Stimulated activated CD4-positive, alpha-beta T cell treated with anti-CD3 and anti-CD28 coated beads, Interleukin-15, amount 100 ng/mL, for 24 hours (primary cell): Measurements from ENCODE around the gene KDM5C.

Source experiments
- DNase-seq: peaks from one replicate; pipeline ENCODE4 v3.0.0-alpha.2; 2020

The KDM5C gene

DNA sequence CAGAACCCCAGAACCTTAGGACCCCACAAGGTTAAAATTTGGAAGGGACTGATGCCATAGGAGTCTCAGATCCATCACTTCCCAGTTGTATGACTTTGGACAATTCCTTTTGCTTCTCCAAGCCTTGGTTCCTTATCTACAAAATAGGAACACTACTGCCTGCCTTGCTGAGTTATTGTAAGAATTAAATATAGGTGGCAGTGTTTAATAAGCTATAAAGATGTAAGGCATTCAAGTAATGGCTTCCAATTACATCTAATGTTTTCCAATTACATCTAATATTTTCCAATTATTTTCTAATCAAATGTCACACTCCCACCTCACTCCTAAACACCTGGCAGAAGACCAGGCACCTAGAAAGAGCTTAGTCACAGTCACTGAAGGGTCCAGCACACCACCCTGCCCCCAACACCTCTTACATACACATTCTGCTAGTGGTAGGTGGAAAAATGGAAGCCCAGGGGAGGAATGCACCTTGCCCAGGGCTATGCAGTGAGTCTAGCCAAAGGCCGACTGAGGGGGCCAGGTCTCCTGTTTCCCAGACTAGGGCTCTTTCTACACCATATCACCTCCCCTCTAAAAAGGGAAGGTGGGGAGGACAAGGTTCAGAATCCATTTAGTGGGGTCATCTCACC is 24.5 kb upstream of the KDM5C start:
- DNase-seq, result no peak

DNA sequence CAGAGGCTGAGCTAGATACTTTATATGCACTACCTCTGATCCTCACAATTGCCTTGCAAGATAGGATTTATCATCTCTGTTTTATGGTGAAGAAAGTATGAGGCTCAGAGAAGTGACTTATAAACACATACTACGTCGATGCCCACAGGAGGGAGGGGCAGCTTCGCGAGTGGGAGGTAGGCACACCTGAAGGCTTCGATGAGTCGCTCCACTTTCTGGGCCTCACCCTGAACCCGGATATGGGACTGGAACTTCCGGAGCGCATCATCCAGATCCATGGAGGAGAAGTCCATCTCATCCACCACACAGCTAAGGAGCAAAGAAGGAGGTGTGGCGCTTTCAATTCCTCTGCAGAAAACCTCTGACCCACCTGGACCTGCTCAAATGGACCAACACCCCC is 22.9 kb upstream of the KDM5C start:
- DNase-seq, result no peak

DNA sequence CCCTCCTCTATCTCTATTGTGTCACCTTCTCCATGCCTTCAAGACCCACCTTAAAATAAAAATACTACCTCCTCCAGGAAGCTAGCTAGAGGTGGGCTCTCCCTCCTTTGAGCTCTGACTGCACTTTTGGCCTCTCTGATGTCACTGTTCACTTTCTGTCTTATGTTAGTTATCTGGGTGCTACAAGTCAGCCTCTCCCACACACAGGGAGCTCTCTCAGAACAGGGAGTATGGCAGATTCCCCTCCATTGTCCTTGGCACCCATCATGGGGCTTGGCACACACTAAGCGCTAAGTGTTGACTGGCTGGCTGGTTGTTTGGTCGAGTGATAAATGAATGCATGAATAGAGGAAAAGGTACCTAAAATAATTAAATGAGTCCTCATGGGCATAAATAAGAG is 21.2 kb upstream of the KDM5C start:
- no peak for DNase-seq

DNA sequence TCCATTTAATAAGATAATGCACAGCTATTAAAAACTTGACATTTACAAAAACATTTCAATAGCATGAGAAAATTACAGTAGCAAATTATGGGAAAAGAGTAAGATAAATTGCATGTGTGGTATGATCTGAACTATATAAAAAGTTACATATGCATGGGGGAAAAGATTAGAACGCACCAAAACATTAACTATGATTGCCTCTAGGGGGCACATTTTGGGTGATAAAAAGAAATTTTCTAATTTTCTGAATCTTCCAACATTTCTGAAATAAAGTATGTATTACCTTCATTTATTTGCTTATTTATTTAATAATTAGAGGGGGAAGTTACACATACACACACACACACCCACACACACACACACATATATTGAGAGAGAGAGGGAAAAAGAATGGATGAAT is 19.6 kb upstream of the KDM5C start:
- DNase-seq, result no peak

DNA sequence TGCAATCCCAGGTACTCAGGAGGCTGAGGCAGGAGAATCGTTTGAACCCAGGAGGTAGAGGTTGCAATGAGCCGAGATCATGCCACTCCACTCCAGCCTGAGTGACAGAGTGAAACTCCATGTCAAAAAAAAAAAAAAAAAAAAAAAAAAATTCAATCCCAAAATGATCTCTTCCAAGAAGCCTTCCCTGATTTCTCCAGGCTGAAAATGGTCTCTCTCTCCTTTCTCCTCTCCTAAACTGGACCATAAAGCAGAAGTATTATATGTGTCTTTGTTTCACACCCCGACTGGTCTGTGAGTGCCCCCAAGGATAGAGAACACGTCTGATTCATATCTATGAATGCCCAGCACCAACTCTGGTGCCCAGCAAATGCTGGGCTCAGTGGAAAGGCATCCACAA is 17.3 kb upstream of the KDM5C start:
- DNase-seq, result no peak

DNA sequence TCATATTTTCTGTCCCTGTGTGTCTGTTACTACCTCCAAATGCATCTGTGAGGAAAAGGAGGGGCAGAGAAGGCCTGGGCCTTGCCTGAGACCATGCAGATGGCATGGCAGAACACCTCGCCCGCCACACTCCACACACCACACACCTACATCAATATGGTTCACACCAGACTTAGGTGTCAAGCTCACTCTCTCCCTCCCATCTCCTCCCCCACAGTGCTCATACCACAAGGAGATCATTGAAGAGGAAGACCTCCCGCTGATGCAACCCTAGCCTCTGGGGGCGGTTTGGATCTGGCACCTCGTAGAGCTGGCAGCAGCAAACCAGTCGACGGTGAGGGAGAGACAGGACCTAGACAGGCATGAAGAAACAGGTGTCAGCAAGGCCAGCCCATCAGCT is 16.6 kb upstream of the KDM5C start:
- no peak for DNase-seq

DNA sequence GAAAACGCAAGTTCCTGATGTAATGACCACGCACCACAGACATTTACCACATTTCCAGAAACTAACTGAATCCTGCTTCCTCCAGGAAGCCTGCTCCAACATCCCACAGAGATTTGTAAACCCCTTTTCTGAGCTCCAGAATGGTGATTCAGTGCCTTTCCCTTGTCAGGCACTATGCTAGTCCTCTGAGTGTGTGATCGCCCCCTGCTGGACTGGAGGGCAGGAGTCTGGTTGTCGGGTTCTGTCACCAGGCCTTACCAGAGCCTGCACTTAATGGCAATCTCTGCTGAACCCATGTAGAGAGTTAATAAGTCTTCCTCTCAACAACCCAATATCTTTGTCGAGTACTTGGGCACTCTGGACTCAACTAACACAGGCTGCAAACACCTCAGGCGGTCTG is 14.5 kb upstream of the KDM5C start:
- DNase-seq, result peak; percentile 60

DNA sequence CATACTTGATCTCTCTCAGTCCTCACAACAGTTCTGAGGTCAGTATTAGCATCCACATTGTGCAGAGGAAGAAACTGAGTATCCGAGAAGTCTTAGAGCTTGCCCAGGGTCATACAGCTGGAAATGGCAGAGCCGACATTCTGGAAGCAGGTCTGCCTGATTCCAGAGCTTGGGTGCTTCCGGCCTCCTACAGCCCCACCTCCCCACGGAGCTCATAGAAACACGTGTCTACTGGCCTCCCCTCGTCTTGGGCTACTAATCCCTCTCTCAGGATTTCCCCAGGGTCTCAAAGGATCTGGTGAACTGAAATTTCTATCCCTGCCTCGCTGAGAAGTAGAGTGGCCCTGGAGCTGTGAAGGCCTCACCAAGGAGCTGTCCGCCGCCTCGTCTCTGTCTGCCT is 12.0 kb upstream of the KDM5C start:
- DNase-seq, result no peak

DNA sequence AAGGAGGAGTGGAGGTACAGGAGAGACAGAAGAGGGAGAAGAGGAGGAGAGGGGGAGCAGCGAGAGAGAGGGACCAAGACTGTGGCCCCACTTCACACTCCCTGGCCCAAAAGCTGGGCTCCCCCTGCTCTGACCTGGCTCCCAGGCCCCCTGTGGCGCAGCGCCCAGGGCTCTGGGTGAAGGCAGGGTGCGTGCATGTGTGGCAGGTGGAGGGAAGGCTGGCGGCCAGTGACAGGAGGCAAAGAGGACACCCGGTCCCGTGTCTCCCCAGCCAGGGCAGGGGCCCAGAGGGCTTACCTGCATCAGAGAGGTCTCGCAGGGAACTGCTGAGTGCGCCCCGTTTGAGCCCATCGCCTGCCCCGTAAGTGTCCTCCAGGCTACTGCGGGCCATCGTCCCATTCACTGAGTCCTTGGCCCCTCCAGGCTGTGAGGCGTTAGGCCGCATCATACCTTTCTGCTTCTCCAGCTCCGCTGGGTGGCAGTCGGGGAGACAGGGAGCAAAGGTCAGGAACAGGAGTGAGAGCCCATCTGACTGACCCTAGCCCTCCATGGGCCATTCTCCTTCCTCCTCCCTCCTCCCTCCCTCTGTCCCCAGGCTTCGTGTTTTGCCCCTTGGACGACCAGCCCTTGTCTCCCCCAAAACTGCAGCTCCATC is 11.1 kb upstream of the KDM5C start:
- DNase-seq, result no peak

DNA sequence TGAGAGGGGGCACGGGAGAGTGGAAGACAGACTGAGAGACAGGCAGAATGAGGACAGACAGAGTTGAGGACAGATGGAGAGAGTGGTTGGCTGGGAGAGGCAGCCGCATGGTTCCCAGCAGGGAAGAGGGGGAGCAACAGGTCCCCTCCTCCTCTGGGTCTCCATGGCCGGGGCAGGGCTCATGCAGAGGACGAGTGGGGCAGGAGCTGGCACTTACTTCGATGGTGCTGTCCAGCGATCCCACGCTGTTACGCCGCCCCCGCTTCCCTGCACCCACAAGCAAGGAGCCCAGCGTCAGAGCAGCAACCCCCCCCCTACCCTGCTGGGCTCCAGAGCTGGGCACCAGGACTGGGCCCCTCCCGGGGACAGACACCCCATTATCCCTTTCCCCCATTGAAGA is 10.6 kb upstream of the KDM5C start:
- DNase-seq, result no peak

DNA sequence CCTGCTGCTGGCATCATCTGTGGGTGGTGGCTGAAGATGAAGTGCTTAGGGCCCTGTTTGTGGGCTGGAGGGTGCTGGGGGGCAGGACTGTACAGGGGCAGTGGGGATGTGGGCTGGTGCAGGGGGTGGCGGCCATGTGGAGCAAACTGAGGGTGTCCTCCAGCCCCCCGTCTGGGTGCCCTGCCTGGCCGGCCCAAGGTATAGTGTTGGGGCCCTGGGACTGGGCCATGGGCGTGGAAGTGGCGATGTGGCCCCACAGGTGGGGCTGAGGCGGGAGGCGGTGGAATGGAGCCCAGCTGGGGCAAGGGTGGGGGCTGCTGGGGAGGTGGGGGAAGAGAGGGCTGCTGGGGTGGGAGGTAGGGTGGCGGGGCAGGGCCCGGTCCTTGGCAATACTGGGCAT is 9.5 kb upstream of the KDM5C start:
- no peak for DNase-seq

DNA sequence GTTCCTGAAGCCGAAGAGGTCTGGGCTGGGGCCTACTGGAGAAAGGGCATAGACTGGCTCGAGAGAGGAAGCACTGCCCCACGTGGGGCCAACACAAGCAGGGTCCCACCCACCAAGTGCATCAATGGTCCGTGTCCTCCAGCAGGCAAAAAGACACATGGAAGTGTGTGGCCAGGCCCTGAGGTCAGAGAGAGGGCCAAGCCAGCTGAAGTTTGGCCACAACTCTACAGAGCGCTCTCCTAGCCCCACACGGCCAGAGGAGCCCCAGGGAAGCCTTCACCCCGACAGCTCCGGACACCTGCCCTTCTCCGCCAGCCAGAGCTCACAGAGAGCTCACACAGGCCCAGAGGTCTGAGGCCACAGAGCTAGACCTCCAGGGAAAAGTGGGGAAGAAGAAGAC is 8.5 kb upstream of the KDM5C start:
- no peak for DNase-seq

DNA sequence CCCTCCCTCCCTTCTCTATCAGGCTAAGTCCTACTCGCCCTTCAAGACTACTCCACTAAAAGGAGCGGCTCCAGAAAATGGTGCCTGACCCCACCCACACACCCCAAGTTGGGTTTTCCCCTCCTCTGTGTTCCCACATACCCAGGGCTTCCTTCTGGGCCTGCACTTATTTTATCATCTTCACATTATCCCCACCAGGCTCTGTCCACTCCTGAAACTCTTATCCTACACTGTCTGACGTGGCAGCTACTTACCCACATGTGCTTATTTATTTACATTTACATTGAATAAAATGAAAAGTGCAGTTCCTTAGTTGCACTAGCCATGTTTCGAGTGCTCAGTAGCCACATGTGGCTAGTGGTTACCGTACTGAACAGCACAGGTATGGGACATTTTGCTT is 5.1 kb upstream of the KDM5C start:
- DNase-seq, result no peak

DNA sequence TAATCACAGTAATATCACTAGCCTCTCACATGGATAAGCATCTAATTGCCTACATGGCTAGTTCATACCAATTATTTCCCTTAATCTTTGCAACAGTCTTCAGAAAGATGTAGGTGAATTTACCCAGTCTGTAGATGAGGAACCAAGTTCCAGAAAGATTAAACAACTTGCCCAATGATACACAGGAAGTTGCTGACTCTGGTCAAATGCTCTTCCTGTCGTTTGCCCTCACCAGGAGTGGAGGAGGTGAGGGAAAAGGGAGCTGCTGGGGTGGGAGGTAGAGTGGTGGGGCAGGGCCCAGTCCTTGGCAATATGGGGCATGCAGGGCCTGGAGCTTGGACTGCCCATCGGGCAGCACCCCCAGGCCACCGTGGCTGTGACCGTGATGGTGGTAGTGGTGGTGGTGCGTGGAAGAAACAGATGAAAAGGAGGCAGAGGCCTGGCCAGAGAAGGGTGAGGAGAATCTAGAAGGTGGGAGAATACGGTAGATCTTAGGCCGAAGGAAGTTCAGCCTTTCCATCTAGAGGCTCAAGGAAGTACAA is 2.3 kb upstream of the KDM5C start:
- no peak for DNase-seq

DNA sequence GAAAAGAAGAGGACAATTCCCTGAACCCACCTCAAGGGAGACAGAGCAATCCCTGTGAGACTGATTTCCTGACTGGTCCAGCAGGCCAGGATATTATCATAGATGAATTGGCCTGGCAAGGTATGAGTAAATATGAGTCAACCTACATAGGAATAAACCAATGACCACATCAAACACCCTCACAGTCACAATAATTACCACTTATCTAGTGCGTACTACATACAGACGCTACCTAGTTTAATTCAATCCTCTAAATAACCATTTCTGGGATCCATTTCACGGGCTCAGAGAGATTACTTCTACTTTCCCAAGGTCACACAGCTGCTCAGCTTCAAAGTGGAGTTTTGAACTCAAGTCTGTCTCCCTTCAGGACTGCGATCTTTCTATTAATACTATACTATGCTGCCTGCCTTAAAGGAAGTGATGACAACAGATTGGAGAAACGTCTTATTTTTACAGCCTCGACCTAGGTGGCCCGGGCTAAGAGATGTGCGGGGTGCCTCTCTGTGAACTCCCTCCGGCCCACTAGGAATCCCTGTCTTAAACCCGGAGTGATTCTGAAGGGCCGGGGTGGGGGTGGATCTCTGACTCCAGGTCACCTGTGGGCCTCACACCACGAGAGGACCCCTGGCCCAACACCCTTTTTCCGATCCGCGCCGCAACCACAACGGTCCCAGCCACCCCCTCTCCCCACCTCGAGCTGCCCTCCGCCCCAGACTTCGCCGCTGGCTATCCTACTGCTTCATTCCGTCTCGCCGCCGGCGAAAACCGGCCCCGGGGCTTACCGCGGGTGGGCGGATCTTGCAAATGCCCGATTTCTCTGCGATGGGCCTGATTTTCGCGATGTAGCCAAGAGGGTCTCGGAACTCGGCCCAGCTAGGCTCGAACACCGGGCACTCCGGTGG is 800 bp downstream of the KDM5C start:
- DNase-seq, result peak; percentile 10

DNA sequence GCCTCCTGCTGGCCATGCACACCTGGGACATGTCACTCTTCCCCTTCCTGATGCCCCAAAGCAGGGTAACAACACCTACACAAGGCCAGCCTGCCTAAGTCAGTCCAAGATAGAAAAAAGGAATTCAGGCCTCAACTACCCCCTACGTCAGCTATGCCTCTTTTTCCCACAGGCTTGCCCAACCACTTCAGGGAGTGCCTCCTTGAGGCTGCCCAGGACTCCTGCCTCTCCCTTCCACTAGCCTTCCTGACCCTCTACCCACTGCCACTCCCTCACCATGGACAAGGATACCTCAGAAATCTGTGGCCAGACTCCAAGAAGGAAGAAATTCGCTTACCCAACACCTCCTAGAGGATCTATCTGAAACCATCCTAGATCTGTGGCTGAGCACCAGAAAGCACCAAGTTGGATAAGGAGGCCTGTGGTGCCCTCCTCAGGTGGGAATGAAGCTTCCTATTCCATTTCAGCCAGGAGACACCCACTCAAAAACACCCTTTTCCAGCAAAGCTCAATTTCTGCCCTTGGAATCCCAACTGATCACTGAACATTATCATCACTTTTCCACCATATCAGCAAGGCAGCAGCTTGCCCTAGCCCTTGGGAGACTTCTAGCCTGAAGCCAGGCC is 1.8 kb downstream of the KDM5C start:
- DNase-seq, result no peak

DNA sequence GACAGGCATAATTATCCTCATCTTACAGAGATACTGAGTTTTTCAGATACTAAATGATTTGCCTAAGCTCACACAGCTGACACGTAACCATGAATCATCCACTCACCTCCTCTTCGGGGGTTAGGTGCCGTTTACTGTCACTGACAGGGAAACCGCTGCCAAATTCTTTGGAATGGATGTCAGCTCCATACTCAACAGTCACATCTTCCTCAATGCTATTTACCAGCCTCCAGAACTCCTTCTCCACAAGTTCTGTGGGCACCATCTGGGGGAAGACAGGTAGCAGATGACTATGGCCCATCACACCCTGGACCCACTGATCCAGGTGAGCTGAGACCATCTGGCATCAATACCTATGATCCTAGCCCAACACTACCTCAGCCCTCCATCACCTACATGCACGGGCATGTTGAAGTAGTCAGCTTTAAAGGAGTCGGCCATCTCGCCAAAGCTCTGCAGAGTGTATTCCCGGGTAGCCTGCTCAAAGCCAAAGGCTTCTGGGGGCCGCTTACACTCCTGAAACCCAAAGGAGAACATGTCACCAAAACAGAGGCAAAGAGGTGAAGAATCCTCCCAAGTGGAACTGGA is 13.5 kb downstream of the KDM5C start:
- DNase-seq, result no peak

DNA sequence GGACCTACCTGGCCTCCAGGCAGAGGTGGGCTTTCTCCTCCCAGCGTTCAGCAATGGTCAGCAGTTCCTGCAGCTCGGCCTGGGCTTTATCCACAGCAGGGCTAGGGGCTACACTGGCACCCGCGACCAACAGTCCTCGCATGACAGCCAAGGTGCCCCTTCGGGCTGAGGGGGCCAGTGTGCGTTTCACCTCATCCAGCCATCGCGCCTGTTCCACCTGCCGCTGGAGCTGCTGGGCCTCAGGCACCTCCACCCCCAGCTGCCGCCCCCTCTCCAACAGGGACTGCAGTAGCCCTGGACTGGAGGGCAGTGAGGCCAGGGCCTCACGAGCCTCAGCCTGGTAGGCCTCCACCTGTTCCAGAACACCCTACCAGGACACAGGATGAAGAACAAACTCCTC is 28.3 kb downstream of the KDM5C start:
- DNase-seq, result no peak

DNA sequence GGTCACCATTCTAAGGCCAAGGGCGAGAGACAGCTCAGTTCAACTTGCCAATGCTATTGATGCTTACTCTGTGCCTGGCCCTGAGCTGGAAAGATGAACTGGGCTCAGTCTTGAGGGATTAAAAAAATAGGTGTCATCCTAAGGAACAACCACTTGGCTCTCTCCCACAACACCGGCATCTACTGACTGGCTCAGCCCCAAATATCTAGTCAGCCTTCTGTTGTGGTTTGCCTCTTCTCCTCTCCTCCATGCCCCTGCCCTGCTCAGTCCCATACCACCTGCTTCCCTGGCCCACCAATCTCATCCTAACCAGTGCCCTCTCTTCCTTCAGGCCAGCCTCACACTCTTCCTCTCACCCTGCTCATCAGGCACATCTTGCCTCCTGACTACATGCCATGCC is 29.6 kb downstream of the KDM5C start:
- DNase-seq, result no peak

DNA sequence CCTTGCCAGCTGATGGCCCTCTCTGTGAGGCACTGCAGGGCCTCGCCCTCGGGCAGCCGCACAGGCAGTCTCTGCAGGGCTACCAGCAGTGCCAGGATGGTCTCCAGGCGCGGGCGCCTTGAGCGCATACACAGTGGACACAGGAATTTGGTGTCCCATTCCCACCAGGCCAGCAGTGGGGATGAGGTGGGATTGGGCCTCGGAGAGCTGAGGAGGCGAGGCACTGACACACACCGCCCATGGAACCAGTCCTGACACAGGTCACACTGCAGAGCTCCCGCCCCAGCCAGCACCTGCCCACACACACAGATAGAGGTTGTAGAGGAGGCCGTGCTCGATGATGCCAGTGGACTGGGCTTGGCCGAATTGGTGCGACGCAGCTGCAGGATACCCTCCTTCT is 30.7 kb downstream of the KDM5C start:
- DNase-seq, result no peak

DNA sequence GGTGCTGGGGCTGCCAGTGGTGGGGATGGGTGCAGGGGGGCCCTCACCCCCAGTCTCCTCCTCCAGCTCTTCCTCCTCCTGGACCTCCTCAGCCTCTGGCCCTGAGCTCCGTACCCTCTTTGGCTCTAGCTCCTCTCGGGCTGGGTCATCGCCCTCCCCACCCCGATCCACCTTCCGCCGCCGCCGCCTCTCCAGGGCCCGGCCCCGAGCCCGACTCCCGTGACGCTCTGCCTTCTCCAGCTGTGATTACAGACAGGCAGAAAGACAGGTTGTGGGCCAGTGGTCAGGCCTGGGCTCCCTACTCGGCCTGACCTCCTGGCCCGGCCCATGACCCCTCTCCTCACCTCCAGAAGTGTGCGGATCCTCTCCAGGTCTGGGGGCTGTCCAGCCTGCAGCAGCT is 31.9 kb downstream of the KDM5C start:
- DNase-seq, result no peak

DNA sequence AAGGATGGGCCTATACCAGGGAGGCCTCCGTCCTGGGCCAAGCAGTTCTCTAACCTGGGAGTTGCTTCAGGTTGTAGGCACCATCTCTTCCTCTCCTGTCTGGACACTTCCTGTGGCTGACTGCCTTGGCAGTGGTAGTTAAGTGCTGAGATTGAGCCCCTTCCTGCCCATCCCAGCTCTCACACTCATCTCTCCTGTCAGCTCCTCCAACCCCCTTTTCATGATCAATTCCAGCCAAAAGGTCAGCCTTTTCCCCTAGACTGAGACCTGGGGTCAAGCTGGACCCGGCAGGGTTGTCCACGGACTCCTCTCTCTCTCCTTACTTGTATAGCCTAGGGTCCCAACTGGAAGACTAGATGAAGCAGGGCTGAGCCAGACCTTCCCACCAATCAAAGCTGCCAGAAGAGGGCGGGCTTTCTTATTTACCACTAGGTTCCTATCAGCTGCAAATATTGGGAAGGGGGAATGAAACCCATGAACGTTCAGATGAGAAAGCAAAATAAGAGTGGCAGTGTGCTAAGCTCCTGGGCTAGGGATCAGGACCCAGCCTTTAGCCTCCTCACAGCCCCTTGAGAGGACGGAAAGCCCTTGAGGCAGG is 34.5 kb downstream of the KDM5C start:
- DNase-seq, result no peak

DNA sequence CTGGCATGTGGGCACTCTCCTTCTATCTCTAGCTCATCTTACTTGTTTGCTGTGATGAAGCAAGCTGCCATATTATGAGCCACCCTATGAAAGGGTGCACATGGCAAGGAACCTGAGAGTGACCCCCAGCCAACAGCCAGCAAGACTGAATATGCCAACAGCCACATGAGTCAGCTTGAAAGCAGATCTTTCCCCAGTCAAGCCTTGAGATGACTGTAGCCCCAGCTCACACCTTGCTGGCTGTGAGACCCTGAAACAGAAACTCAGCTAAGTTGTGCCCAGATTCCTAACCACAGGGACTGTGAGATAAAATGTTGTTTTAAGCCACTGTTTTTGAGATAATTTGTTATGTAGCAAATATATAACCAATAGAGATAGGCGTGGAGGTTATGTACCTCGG is 36.2 kb downstream of the KDM5C start:
- peak; percentile 54 for DNase-seq
